Measurements from ENCODE around the gene MEOX1.

Gene MEOX1

DNA sequence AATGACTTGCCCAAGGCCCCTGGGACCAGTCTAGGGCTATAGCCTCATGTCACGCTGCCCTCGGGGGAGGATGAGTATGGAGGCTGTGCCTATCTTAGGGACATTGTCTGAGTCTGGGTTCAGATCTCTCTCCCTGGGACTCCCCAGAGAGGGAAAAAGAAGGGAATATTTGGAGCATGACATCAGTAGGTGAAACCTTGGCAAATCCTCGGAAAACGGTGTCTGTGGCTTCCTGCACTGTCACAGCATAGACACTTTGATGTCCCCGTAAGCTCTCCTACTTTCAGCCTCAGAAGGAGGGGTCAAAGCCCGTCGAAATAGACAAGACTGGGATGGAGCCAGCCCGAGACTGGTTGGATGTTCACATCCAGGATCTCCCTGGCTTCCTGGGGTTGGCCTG is 11.3 kb downstream of the MEOX1 start:
- no peak for DNase-seq

DNA sequence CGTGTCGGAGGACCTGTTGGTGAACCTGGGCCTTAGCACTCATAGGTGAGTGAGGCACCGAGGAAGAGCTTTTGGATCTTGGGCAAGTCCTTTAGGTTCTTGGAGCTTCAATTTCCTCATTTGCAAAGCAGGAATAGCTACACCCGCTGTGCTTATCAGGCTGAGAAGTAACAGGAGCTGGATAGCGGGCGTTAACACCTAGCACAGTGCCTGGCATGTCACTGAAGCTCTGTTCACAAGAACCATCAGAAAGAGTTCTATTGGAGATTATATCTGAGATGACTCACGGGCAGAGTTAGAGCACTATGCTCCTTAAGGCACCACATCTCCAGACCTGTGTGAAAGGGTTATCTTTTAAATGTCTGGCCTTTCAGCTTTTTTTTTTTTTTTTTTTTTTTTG is 12.8 kb downstream of the MEOX1 start:
- DNase-seq, result no peak

DNA sequence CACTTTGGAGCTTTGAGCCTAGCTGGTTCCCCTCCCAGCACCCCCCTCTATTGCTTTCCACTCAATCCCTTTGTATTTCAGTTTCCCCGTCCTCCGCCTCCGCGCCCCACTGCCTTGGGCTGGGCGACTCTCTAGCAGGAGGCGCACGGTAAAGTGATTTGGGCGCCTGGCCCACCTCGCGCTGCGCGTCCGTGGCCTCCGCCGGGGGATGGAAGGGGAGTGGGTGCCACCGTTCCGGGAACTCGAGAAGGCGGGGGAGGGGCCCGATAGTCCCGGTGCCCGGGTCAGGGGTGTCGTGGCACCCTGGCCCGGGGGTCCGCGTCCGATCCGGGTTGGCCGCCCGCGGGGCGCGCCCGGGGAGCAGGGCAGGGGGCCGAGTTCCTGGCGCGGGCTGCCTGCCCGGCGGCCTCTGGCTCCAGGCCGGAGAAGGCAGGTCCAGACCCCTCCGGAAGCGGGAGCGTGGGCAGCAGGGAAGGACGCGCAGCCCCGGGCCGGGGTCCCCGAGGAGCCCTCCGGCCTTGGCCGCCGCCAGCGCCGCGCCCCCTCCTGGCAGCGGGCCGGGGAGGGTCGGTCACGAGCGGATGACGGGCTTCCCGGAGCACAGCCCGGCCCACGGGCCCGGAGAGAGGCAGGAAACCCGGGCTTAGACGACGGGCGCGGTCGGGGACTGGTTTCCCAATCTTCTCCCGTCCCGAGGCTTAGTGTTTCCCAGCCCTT is 15.8 kb downstream of the MEOX1 start:
- no peak for DNase-seq

DNA sequence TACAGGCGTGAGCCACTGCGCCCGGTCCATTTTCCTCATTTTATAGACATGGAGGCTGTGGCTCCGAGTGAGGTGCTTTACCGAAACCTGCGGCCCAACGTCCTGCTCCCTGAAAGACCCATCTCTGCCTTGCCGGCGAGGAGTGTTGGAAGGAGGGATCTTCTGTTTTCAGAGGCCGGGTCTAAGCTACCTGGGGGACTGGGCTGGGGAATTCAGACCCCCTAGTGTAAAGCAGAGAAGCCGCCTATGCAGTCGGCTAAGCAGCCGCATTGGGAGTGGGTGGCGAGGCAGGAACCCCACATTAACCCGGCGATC is 16.3 kb downstream of the MEOX1 start:
- no peak for DNase-seq

DNA sequence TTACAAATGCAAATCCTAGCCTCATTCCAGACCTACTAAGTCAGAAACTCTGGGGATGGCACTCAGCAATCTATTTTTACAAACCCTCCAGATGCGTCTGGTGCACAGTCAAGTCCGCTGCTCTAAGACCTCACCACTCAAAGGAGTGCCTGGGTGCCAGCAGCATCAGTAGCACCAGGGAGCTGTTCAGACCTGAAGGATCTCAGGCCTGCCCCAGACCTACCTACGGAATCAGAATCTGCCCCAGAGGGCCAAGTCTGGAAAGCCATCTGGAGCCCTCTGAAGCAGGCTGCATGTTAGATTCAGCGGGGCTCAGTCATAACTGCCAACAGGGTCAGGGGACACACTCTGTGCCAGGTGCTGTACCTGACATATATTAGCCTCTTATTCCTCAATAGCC is 17.6 kb downstream of the MEOX1 start:
- no peak for DNase-seq

DNA sequence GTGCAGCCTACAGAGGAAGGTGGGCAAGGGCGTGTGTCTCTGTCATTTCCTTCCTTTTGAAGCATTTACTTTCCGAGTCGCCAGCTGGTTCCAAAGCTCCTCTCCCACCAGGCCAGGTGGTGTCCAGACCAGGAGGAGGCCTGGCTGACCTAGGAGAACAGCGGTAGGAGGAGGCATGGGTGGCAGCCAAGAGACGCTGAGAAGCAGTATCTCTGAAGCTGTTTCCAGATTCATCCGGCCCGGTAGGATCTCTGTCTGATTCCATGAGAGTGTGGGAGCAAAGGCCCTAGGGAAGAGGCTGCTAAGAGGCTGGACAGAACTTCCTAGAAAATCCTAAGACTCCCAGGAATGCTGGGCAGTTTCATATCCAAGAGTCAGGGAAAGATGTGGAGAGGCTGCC is 20.3 kb downstream of the MEOX1 start:
- DNase-seq, result no peak

DNA sequence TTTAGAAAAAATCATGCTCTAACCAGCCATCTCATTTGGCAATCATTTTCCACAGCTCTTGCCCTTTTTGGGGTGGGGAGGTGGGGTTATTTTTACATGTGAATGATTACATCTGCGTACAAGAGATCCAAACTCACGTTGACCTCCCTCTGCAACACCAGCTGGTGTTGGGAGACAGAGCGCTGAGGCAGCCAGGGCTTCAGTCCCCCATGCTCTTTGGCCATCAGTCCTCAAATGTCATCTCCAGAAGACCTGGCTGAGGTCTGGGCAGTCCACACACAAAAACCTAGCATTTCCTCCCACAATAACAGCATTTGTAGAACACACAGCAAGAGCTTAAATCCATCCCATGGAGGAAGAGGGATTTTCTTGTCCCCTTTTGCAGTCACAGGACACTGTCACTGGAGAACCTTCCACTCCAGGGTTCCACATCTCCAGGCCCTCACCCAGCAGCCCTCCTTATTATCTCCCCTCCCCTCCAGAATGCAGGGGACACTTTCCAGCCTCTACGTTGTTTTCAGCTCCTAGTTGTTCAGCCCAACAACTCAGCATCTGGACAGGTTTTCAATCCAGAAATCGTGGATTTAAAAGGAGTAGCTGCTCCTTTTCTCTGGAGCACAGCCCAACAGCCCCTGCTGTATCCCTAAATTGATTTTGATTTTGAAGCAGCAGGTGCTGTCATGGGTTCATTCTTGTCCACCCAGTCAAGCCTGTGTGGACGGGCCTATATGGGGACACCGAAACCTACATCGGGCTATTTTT is 21.1 kb downstream of the MEOX1 start:
- no peak for DNase-seq

DNA sequence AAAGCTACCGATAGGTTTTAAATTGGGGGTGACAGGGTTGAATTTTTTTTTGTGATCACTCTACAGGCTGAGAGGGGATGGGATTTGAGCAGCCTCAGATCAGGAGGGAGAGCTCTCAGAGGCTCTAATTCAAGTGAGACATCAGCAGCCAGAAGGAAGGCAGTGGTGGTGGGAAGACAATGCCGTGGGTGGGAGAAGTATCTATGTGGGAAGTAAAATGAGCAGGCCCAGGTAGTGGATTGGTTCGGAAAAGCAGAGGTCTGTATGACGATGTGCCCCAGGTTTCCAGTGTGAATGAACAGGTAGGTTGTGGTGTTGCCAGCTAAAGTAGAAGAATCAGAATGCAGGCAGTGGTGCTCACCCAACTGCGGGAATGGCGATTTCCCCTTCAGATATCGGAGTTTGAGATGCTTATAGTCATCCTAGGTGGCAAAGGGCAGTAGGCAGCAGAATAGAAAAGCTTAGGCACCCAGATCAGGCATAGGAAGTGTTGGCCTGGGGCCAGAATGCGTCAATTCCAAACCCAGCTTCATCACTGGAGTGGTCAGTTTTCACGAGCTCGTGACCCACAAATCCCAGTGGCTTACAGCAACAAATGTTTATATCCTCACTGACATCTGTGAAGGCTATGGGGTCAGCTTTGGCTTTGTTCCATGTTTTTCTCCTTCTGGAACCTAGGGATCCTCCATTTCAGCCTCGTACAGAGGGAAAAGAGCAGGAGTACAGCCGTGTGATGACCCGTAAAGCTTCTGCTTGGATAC is 24.0 kb downstream of the MEOX1 start:
- DNase-seq, result no peak

DNA sequence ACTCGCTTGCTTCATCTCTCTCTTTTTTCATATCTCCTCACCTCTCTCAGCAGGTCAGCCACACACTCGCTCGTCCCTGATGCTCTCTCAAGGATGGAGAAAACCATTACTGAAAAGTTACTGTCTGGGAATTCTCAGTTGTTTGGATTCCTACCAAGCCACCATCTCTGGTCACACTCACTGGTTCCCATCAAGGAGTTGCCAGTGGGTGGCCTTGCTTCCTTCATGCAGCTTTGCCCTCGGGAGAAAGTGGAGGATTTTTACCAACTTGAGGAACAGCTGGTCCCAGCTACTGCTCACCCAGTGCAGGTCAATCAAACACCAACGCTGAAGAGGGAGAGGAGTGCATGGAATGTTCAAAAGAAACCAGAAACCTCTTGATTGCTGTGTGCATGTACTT is 25.3 kb downstream of the MEOX1 start:
- no peak for DNase-seq

DNA sequence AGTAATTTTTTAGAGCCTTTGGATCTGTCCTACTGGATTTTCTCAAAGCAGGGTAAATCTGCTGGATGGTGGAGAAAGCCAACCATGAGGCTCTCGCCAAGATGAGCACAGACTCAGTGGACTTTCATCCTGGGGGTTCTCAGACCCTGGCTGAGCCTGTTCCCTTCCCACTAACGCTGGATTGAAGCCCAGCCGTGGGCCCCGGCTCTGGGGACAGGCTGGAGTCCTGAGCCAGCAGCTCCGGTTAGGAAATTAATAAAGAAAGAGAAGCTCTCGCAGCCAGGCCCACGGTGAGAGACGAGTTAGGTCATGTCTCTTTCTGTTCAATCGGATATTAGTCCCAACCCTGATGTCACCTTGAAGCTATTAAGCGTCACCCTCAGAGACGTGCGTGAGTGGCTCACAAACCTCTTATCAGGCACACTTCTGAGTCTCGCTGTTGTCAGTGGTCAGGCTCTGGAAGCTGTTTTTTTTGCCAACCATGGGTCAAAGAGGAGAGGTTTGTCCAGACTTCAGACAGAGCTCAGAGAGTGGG is 27.1 kb downstream of the MEOX1 start:
- DNase-seq, result no peak

DNA sequence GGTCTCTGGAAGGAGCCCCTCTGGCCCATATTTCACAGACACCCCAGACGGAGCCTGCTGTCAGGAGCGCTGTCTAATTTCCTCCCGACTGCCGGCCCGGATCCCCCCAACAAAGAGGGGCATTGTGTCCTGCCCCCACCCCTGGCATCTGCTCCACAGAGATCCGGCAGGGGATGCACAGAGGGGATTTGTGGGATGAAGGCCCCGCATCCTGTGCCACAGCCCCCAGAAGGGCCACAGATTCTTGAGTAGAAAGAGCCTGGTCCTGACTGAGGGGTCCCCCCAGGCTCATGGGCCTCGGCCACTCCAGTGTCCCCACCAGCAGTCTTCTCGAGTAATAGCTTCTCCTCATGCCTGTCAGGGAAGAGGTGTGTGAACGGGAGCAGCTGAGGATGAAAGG is 29.5 kb downstream of the MEOX1 start:
- no peak for DNase-seq

DNA sequence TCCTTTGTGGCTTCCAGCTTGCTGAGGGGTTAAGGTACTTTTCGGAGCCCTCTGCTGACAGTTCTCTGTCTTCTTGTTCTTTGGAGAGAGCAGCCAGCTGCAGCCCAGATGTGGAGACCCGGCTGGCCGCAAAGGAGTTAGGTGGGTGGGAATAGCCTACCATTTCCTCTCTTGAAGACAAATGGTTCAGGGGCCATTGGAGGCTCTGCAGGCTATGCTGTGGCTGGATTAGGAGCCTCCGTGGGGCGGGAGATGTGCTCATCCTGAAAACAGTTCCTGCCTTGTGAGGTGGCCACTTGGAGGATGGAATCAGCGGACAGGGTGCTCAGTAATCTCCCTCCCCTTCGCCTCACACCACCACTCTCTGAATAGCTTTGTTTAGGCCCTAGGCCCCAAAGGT is 30.3 kb downstream of the MEOX1 start:
- no peak for DNase-seq

DNA sequence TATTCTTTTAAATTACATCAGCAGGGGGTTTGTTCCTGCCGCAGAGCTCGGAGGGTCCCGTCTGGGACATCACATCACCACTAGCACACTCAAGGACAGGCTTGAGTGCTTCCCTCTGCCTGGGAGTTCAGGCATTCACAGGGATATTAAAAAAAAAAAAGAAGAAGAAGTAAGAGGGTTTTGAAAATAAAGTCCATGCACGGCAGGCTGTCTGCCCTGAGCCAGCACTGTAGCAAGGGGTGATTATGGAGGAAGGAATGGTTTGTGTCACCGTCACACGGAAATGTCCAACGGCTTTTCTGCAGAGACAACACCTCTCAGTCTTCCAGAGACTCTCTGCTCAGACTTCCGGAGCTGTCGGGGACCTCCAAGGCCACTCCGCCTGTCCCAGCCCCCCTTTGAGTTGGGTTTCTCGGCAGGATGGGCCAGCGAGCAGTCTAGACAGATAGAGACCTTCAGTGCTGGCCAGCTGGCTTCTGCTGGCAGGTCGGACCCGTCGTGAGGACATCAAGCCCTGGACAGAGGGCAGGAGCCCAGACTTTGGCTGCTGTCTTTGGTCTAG is 33.6 kb downstream of the MEOX1 start:
- DNase-seq, result no peak

DNA sequence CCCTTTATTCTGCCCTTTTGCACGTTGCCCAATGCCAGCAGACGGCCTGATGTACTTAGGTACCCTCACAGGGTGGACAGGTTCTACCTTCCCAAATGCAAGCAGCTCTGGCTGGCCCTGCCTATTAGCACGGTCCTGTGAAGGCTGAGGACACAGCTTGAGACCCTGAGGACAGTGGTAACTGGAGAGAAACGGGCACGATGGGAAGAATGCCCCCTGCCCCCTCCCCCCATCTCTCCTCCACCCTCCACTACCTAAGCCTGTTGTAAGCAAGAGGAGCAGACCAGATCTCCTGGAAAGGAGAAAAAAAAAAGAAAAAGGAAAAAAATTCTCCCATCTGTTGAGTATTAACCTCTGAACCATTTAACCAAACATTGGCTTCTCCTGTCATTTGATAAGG is 34.1 kb downstream of the MEOX1 start:
- DNase-seq, result no peak

DNA sequence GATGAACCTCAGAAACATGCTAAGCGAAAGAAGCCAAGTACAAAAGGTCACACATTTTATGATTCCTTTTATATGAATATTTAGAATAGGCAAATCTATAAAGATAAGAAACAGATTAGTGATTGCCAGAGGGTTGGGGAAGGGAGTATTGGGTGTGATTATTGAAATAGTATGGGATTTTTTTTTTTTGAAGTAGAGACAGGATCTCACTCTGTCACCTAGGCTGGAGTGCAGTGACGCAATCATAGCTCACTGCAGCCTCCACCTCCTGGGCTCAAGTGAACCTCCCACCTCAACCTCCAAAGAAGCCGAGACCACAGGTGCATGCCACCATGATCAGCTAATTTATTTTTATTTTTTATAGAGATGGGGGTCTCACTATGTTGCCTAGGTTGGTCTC is 35.7 kb downstream of the MEOX1 start:
- DNase-seq, result no peak

DNA sequence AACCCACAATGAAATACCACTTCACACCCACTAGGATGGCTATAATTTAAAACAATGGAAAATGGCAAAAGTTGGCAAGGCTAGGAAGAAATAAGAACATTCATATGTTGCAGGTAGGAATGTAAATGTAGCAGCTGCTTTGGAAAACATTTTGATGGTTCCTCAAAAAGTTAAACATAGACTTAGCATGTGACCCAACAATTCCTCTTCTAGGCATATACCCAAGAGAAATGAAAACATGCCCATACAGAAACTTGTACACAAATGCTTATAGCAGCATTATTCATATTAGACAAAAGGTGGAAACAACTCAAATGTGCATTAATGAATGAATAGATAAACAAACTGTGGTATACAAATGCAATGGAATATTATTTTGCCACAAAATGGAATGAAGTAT is 36.1 kb downstream of the MEOX1 start:
- DNase-seq, result no peak

DNA sequence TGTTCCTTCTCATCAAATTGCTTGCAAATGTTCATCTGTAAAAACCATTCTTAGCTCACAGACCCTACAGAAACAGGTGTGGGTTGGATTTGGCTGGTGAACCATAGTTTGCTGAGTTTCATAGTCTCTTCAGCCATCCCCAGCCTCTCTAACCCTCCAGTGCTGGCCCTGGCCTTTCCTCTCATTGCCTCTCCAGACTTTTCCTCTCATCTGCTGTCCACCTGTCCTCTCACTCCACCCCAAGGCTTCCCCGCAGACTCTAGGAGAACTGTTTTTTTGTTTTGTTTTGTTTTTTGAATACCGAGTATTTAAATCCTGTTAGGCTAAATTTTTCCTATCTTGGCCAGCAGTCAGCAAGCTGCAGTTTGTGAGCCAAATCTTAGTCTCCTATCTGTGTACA is 41.1 kb downstream of the MEOX1 start:
- no peak for DNase-seq

DNA sequence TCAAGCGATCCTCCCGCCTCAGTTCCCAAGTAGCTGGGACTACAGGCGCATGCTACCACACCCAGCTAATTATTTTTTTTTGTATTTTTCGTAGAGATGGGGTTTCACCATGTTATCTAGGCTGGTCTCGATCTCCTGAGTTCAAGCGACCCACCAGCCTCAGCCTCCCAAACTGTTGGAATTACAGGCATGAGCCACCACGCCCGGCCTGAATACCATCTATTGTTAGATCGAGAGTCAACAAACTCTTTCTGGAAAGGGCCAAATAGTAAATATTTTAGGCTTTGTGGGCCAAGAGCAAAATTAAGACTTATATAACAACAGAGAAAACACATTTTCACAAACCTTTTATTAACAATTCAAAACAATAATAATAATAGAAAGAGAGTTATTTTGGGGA is 41.6 kb downstream of the MEOX1 start:
- no peak for DNase-seq

DNA sequence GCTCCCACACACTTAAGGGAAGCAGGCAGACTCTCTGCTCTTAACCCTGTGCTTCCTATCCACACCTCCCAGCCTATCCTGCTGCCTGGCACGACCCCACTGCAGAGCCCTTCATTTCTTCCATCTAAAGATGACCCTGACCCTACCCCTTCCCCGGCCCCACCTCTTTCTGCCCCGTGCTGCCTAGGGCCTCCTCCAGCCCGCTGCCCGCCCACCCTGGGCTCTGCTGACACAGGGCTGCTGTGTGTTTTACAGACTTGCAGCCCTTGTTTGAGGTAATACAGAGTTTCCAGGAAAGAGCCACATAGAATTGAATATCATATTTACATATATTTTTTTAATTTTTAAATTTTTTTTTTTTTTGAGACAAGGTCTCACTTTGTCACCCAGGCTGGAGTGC is 42.0 kb downstream of the MEOX1 start:
- no peak for DNase-seq

DNA sequence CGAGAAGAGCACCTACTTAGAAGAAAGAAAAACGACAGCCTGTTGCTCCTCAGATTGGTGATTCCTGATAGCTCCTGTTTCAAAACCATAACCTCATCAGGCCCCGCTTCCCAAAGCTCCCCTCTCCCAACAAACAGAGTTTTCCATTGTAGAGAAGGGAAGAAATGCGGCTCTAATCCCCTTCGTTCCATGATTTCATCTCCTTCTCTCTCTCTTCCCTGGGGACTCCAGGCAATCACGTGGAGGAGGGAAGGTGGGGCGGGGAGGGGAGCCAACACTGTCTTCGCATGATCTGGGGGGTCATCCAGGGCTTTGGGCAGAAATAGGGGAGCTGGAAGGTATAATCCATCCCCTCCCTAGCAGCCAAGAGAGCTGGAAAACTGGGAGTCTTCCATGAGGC is 43.4 kb downstream of the MEOX1 start:
- DNase-seq, result no peak

DNA sequence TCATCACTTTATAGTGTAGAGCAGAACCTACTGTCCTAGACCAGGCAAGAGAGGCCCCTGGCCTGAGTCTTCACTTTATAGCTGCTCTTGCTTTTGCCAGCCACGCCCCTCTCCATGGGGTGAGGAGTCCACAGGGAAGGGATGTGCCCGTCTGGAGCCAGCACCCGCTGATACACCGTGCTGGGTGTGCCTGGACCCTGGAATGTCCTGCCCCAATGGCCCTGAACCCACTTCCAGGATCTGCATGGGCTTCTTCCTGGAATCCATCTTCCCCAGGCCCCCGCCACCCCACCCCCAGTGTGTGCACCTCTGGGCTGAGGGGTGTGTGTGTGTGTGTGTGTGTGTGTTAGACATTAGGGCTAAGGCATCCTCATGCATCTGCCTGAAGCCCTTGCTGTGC is 44.9 kb downstream of the MEOX1 start:
- DNase-seq, result no peak

DNA sequence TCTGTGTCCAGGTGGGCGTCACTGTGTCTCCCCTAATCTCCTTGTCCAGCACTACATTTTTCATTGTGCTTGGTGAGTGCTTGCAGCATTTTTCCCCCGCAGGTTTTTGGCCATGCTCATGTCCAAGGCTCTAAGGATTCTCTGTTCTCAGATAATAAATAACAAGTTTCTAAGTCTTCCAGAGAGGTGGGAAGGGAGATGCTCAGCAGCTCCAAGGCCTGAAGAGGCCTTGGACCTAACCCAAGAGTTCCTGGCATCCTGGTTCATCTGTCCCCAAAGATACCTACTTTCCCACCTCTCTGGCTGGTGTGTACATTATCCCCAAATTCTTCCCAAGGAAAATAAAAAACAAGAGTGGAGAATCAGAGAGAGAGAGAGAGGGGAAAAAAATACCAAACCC is 45.3 kb downstream of the MEOX1 start:
- no peak for DNase-seq

DNA sequence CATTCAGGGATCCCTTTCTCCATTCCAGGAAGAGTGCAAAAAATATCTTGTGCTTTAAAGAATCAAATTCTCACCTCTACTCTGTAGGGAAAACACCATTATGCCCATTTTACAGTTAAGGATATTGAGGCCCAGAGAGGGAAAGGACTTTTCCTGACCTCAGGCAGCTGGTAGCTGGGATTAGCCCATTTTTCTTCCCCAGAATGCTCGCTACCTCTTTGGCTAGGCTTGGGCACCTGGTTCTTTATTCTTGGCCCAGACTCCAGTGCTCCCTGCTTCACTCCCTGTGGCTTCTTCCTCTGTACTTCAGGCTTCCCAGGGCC is 45.7 kb downstream of the MEOX1 start:
- no peak for DNase-seq
